OCI-LY7 (cell line): ENCODE data around the gene NCKAP5. TPM values are rescaled to one million over a fixed set of nuclear protein-coding genes. Genes with fewer than 3 reads are reported as not detected.

ENCODE experiments used
- BruUV-seq: library from RNA; stranded (reverse); fragments of 400-500 nt; replicated peaks from 2 replicates; lab custom pipeline; 2021; lab: Mats Ljungman, UMichigan
- CTCF ChIA-PET: fragments of 300-600 bp; sonication (Branson Sonifier 250); formaldehyde crosslinking; loops from one replicate; lab custom pipeline; 2022; ENCODE audit warnings: antibody characterized with exemption; ENCODE audit not compliant: unreplicated experiment; lab: Charles Lee
- POLR2A ChIA-PET: fragments of 300-600 bp; sonication (Branson Sonifier 250); formaldehyde crosslinking; loops from one replicate; lab custom pipeline; 2022; ENCODE audit warnings: antibody characterized with exemption; lab: Charles Lee
- DNase-seq: peaks from one replicate; pipeline ENCODE4 v3.0.0-alpha.2; 2015; ENCODE audit warnings: low spot score
- H2AFZ ChIP-seq: fragments of 200-600 bp; sonication (generic), shearing (Covaris generic); 2 replicates; pipeline ENCODE4 v1.6.1; 2014; ENCODE audit warnings: mild to moderate bottlenecking, antibody characterized with exemption, low read length, moderate library complexity
- H3K27ac ChIP-seq: fragments of 200-600 bp; sonication (generic); 2 replicates; pipeline ENCODE4 v1.5.1; 2014; ENCODE audit warnings: mixed run types, low read depth, mild to moderate bottlenecking, moderate library complexity, low read length, inconsistent platforms; ENCODE audit not compliant: poor library complexity, severe bottlenecking
- H3K36me3 ChIP-seq: fragments of 200-600 bp; sonication (generic); 2 replicates; pipeline ENCODE4 v1.6.1; 2014; ENCODE audit warnings: mild to moderate bottlenecking, antibody characterized with exemption, low read length, moderate library complexity, mixed read lengths; ENCODE audit not compliant: insufficient read depth
- H3K4me1 ChIP-seq: fragments of 200-600 bp; sonication (generic); 2 replicates; pipeline ENCODE4 v1.5.1; 2014; ENCODE audit warnings: mild to moderate bottlenecking, low read length; ENCODE audit not compliant: insufficient read depth, poor library complexity, severe bottlenecking
- H3K4me2 ChIP-seq: fragments of 200-600 bp; sonication (generic); 2 replicates; pipeline ENCODE4 v1.6.1; 2014; ENCODE audit warnings: mild to moderate bottlenecking, low read length
- H3K4me3 ChIP-seq: fragments of 200-600 bp; sonication (generic); 2 replicates; pipeline ENCODE4 v1.5.1; 2014; ENCODE audit warnings: mild to moderate bottlenecking, low read depth, low read length; ENCODE audit not compliant: poor library complexity, severe bottlenecking
- H3K79me2 ChIP-seq: fragments of 200-600 bp; sonication (generic); 2 replicates; pipeline ENCODE4 v1.6.1; 2016; ENCODE audit warnings: low read depth, mild to moderate bottlenecking, low read length, moderate library complexity, mixed read lengths; ENCODE audit not compliant: insufficient read depth
- H3K9me2 ChIP-seq: fragments of 200-600 bp; sonication (generic); 2 replicates; pipeline ENCODE4 v1.6.1; 2016; ENCODE audit warnings: mild to moderate bottlenecking, low read length, mixed read lengths; ENCODE audit not compliant: insufficient read depth
- H3K9me3 ChIP-seq: fragments of 200-600 bp; sonication (generic); 2 replicates; pipeline ENCODE4 v1.6.1; 2014; ENCODE audit warnings: mild to moderate bottlenecking, mixed run types, low read length, mixed read lengths
- H4K20me1 ChIP-seq: fragments of 200-600 bp; sonication (generic); 2 replicates; pipeline ENCODE4 v1.6.1; 2014; ENCODE audit warnings: mild to moderate bottlenecking, antibody characterized with exemption, low read length, moderate library complexity, mixed read lengths; ENCODE audit not compliant: insufficient read depth
- EZH2phosphoT487 ChIP-seq: fragments of 200-600 bp; sonication (generic); IDR thresholded peaks from 2 replicates; pipeline ENCODE4 v1.6.1; 2018; ENCODE audit warnings: low read depth, borderline replicate concordance, mild to moderate bottlenecking, mixed run types, antibody characterized with exemption, low read length, moderate library complexity, mixed read lengths
- intact Hi-C: fragments of 100-400 bp; cut with micrococcal nuclease; formaldehyde crosslinking; loops from one replicate; pipeline ENCODE4 v1.10.0; 2022; ENCODE audit not compliant: unreplicated experiment
- total RNA-seq, 2 experiments: library from RNA; depleted of rRNA in 1 of 2; stranded (reverse); fragments of >200 nt in 1 of 2; shearing (Covaris generic) in 1 of 2; gene quantifications; 2 replicates each; pipeline ENCODE4 v1.2.3, GENCODE V29; 2014 to 2022
- TF ChIP-seq, protein P1 (sequence below): fragments of 200-600 bp; sonication (generic); conservative IDR thresholded peaks from 2 replicates; pipeline ENCODE4 v1.5.1; 2014; ENCODE audit warnings: mild to moderate bottlenecking, antibody characterized with exemption, low read length, moderate library complexity, mixed read lengths

NCKAP5 gene
- total RNA-seq, 2 experiments from 2014 or later, result not detected

GRCh38 chr2:133461484-133461883 lies 106.8 kb downstream of the NCKAP5 start:
- no peak overlapping the region for H3K4me3 ChIP-seq
- no peaks in the 10 kb centered on the region for H3K4me1 ChIP-seq
- H3K9me2 ChIP-seq, result no peaks in the 10 kb centered on the region
- no peak for DNase-seq
- H3K79me2 ChIP-seq, result no peaks in the 10 kb centered on the region
- no peaks in the 10 kb centered on the region for H3K9me3 ChIP-seq
- no TSS peak for BruUV-seq
- H3K27ac ChIP-seq, result no peak overlapping the region
- TF ChIP-seq EZH2phosphoT487, result no peak
- no peaks in the 10 kb centered on the region for H3K36me3 ChIP-seq
- H2AFZ ChIP-seq, result no peak overlapping the region
- POLR2A ChIA-PET, result no interaction called here
- CTCF ChIA-PET, result no interaction called here
- no peak overlapping the region for H3K4me2 ChIP-seq
- H4K20me1 ChIP-seq, result no peaks in the 10 kb centered on the region
- intact Hi-C loops, result no loop called here

- intact Hi-C loops, result no loop called here
- DNase-seq, result no peak
- H3K4me2 ChIP-seq, result no peak overlapping the region
- no peaks in the 10 kb centered on the region for H3K9me3 ChIP-seq
- H3K36me3 ChIP-seq, result no peaks in the 10 kb centered on the region
- TF ChIP-seq EZH2phosphoT487, result no peak
- TF ChIP-seq, protein P1, sequence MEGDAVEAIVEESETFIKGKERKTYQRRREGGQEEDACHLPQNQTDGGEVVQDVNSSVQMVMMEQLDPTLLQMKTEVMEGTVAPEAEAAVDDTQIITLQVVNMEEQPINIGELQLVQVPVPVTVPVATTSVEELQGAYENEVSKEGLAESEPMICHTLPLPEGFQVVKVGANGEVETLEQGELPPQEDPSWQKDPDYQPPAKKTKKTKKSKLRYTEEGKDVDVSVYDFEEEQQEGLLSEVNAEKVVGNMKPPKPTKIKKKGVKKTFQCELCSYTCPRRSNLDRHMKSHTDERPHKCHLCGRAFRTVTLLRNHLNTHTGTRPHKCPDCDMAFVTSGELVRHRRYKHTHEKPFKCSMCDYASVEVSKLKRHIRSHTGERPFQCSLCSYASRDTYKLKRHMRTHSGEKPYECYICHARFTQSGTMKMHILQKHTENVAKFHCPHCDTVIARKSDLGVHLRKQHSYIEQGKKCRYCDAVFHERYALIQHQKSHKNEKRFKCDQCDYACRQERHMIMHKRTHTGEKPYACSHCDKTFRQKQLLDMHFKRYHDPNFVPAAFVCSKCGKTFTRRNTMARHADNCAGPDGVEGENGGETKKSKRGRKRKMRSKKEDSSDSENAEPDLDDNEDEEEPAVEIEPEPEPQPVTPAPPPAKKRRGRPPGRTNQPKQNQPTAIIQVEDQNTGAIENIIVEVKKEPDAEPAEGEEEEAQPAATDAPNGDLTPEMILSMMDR, result no peak
- H3K79me2 ChIP-seq, result no peaks in the 10 kb centered on the region
- BruUV-seq, result no TSS peak
- ChIA-PET POLR2A (interaction anchor here (0.6 kb wide), 1 partner anchor 1861 kb away, joined by 5 read pairs; no protein-coding TSS in a partner anchor), CTCF (no interaction called here)
- H3K4me3 ChIP-seq, result no peak overlapping the region
- H3K27ac ChIP-seq, result no peak overlapping the region
- H2AFZ ChIP-seq, result no peak overlapping the region; the same call in 1 of the 2 replicates
- no peaks in the 10 kb centered on the region for H3K4me1 ChIP-seq
- no peaks in the 10 kb centered on the region for H4K20me1 ChIP-seq
- H3K9me2 ChIP-seq, result no peaks in the 10 kb centered on the region
Observed at GRCh38 chr2:133459590-133459989, 108.7 kb downstream of the NCKAP5 start.

GRCh38 chr2:133458280-133458679 lies 110.0 kb downstream of the NCKAP5 start:
- no peak overlapping the region for H3K4me3 ChIP-seq
- no peak for DNase-seq
- H3K27ac ChIP-seq, result no peak overlapping the region
- H3K4me1 ChIP-seq, result no peaks in the 10 kb centered on the region
- H2AFZ ChIP-seq, result no peak overlapping the region
- ChIA-PET CTCF (no interaction called here), POLR2A (no interaction called here)
- no peak overlapping the region for H3K4me2 ChIP-seq
- no TSS peak for BruUV-seq
- intact Hi-C loops, result no loop called here
- H4K20me1 ChIP-seq, result no peaks in the 10 kb centered on the region
- no peaks in the 10 kb centered on the region for H3K79me2 ChIP-seq
- no peak for TF ChIP-seq EZH2phosphoT487
- TF ChIP-seq, protein P1, result no peak
- H3K9me2 ChIP-seq, result no peaks in the 10 kb centered on the region
- no peaks in the 10 kb centered on the region for H3K36me3 ChIP-seq
- H3K9me3 ChIP-seq, result no peaks in the 10 kb centered on the region
